22Rv1 (cell line): ENCODE data around the gene ZPBP.
A peak's percentile ranks its signal among the peaks of the same experiment; 100 is the strongest.

Experiments
- H3K27ac ChIP-seq: fragments of 450-650 bp; 2 replicates; pipeline ENCODE4 v1.5.1; 2017
- ZFX ChIP-seq: fragments of 450-650 bp; IDR thresholded peaks from 2 replicates; pipeline ENCODE4 v1.6.1; 2017; ENCODE audit warnings: antibody characterized with exemption, borderline replicate concordance
- TF ChIP-seq, protein P1 (sequence below): fragments of 450-650 bp; IDR thresholded peaks from 2 replicates; pipeline ENCODE4 v1.5.1; 2017; ENCODE audit warnings: mild to moderate bottlenecking

The ZPBP gene, protein sequence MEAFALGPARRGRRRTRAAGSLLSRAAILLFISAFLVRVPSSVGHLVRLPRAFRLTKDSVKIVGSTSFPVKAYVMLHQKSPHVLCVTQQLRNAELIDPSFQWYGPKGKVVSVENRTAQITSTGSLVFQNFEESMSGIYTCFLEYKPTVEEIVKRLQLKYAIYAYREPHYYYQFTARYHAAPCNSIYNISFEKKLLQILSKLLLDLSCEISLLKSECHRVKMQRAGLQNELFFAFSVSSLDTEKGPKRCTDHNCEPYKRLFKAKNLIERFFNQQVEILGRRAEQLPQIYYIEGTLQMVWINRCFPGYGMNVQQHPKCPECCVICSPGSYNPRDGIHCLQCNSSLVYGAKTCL

DNA sequence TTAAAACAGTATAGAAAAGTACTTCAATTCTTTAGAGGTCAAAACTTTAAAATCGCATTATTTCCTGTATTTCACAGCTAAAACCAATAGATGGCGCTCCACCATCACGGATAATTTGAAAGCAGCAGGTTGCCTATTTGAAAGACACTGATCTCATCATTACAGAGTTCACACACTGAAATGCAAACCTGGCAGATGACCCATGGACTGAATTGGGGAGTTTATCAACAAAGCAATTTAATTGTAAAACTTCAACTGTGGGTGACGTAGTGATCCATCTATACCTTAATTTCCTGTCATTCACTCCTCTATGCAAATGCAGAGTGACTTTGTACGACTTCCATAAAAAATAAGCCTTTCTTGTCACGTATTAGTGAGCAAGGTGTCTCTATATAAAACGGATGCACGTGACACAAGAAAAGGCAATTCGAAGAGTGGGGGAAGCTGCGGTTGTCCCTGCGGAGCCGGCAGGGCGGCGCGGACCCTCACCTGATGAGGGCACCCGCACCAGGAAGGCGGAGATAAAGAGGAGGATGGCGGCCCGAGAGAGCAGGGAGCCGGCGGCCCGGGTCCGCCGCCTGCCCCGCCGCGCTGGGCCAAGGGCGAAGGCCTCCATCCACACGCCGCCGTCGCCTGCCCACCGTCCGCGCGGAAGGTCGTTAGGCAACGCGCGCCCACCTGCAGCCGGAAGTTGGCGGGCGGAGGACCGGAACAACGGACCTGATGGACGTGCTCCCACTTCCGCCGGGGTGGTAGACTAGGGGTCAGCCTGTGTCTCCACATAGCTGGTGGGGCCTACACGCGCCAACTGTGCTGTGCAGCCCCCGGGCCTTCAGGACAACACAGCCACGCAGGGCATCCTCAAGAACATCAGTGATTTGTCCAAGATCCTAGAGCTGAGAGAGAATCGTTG, at the start of gene ZPBP:
Gene ZPBP, minus strand, starts transcription at position 668 of the 913 bp plus-strand sequence. Its CDS starts 52 bp downstream, at position 616.
- TF ChIP-seq ZFX: no peak
- TF ChIP-seq, protein P1, sequence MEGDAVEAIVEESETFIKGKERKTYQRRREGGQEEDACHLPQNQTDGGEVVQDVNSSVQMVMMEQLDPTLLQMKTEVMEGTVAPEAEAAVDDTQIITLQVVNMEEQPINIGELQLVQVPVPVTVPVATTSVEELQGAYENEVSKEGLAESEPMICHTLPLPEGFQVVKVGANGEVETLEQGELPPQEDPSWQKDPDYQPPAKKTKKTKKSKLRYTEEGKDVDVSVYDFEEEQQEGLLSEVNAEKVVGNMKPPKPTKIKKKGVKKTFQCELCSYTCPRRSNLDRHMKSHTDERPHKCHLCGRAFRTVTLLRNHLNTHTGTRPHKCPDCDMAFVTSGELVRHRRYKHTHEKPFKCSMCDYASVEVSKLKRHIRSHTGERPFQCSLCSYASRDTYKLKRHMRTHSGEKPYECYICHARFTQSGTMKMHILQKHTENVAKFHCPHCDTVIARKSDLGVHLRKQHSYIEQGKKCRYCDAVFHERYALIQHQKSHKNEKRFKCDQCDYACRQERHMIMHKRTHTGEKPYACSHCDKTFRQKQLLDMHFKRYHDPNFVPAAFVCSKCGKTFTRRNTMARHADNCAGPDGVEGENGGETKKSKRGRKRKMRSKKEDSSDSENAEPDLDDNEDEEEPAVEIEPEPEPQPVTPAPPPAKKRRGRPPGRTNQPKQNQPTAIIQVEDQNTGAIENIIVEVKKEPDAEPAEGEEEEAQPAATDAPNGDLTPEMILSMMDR: peak; percentile 95
- peak within 1 kb of the TSS; percentile 44 for H3K27ac ChIP-seq

DNA sequence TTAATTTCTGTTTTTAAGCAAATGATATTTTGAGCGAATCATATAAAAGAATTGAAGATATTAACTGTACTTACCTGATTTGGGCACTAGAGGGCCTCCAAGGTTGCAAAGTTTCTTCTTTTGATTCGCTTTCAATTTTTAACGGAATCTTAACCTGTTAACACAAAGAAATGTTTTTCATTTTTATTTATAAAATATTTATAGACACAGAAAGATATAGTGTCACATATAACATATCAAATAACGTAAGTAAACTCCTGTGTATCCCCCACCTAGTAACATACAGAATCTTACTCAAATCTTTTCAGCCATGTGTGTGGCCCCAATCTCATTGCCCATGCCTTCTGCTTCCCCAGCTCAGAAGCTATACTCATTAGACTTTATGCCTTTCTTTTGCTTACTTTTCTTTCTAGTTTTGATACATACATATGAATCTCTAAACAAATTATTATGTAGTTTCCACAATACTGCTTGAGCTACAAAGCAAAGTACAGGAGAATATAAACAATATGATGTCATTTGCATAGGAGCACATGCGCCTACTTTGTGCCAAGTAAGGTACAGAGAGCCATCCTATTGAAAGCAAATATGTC, 49.5 kb upstream of the ZPBP start:
- no peak overlapping the region for H3K27ac ChIP-seq

DNA sequence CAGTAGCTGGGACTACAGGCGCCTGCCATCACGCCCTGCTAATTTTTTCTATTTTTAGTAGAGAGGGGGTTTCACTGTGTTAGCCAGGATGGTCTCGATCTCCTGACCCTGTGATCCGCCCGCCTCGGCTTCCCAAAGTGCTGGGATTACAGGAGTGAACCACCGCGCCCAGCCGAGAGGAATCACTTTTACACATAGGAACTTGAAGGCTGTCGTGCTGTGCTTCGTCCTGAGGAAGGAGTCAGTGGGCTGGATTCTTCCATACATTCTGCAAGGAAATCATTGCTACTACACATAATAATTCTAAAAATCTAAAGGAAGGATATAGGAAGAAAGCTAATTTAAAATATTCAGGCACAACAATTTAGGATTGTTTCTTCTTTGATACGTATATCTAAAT, 48.8 kb upstream of the ZPBP start:
- no peak overlapping the region for H3K27ac ChIP-seq
- TF ChIP-seq, protein P1: no peak
- TF ChIP-seq ZFX: no peak

More for the DNA sequence above, 49.5 kb upstream of the ZPBP start:
- TF ChIP-seq, protein P1: peak; percentile 92
- TF ChIP-seq ZFX: no peak

DNA sequence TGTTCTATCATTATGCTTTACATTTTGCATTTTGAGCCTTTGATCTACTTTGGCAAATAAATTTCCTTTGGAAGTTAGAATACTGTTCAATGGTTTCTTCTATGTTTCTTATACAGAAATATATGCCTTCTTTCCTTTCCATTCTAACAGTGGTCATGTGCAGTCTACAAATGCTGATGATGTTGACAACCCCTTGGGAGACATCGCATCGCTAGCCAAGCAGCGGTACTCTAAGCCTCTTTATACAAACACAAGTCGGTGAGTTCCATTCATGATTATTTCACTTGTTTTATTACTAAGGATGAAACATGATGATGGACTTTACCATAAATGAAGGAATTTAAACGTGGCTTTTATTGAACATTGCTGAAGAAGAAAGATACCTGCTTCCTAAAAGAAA, 48.1 kb upstream of the ZPBP start:
- H3K27ac ChIP-seq: no peak overlapping the region
- TF ChIP-seq ZFX: no peak
- TF ChIP-seq, protein P1: no peak

DNA sequence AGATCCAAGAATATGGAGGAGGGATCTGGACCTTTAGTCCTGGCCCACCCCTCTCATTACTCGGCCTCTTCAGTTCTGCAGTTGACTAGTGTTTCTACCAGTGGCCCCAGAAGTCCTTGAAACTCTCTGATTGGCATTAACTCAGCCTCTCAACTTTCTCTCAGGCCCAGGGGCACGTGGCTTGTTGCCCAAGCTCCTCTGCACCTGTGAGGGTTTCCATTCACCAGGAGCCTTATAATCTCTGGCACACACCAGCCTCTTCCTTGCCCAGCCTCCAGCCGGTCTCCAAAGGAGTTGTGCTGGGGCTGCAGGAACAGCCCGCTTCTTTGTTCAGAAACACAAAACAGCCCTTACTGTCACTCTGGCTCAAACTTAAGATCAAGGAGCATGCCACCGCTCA, 47.6 kb upstream of the ZPBP start:
- no peak overlapping the region for H3K27ac ChIP-seq
- TF ChIP-seq, protein P1: no peak
- no peak for TF ChIP-seq ZFX

DNA sequence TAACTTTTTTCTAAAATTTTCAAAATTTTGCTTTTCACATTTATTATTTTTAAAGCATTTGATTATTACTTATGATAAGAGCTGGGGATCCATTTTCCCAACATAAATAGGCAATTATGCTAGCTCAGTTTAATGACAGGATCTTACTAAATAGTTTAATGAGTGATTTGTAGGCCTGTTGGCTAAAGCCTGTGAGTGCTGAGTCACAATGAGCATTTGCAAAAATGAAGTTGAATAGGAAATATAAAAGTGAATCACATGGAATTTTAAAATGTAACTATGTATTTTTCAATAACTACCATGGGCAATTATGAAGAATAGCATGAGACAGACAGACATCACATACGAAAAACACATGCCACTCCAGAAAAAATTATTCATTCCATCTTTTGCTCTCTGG, 45.1 kb upstream of the ZPBP start:
- TF ChIP-seq, protein P1: no peak
- no peak for TF ChIP-seq ZFX
- H3K27ac ChIP-seq: no peak overlapping the region
